H1 (cell line): ENCODE data around the gene ANO2. TPM values are rescaled to one million over a fixed set of nuclear protein-coding genes. Genes with fewer than 3 reads are reported as not detected.

ENCODE experiments used
- CTCF ChIA-PET: fragments of 300-600 bp; sonication (Branson Sonifier 250); formaldehyde crosslinking; loops from one replicate; lab custom pipeline; 2021; ENCODE audit not compliant: partially characterized antibody; lab: Charles Lee
- POLR2A ChIA-PET: fragments of 300-600 bp; sonication (Branson Sonifier 250); formaldehyde crosslinking; loops from one replicate; lab custom pipeline; 2021; ENCODE audit warnings: inconsistent platforms; ENCODE audit not compliant: partially characterized antibody; lab: Charles Lee
- DNase-seq, 2 experiments: peaks; one replicate each; pipeline versions ENCODE4 v3.0.0 to v3.0.0-alpha.2; 2010 to 2022; ENCODE audit warnings: low spot score in 2 of 2, low read depth in 1 of 2, mixed read lengths in 1 of 2
- FAIRE-seq: peaks from 2 replicates; lab custom pipeline; 2011; peaks lifted over from hg19 to GRCh38; lab: Jason Lieb, UNC
- H2AFZ ChIP-seq: 2 replicates; pipeline ENCODE4 v1.8.1; 2012; ENCODE audit warnings: low read length, inconsistent platforms
- H2AK5ac ChIP-seq: 2 replicates; pipeline ENCODE4 v1.6.1; 2013; ENCODE audit warnings: low read depth, low read length
- H2BK120ac ChIP-seq: replicated peaks from 2 replicates; pipeline ENCODE3; 2013; ENCODE audit warnings: low read depth, low read length, inconsistent platforms
- H2BK12ac ChIP-seq: 2 replicates; pipeline ENCODE4 v1.6.1; 2013; ENCODE audit warnings: low read depth, low read length
- H2BK15ac ChIP-seq: 2 replicates; pipeline ENCODE4 v1.6.1; 2013; ENCODE audit warnings: low read length
- H2BK20ac ChIP-seq: 2 replicates; pipeline ENCODE4 v1.6.1; 2013; ENCODE audit warnings: low read length
- H2BK5ac ChIP-seq: 2 replicates; pipeline ENCODE4 v1.6.1; 2013; ENCODE audit warnings: low read depth, low read length
- H3K14ac ChIP-seq: 2 replicates; pipeline ENCODE4 v1.6.1; 2013; ENCODE audit warnings: inconsistent platforms; ENCODE audit not compliant: insufficient read length
- H3K18ac ChIP-seq: 2 replicates; pipeline ENCODE4 v1.6.1; 2013; ENCODE audit warnings: low read length; ENCODE audit errors: extremely low read depth
- H3K23ac ChIP-seq: 2 replicates; pipeline ENCODE4 v1.6.1; 2013; ENCODE audit warnings: inconsistent platforms; ENCODE audit not compliant: insufficient read length
- H3K23me2 ChIP-seq: 2 replicates; pipeline ENCODE4 v1.6.1; 2013; ENCODE audit warnings: low read depth, low read length
- H3K27ac ChIP-seq: 2 replicates; pipeline ENCODE4 v1.6.1; 2011; ENCODE audit warnings: low read depth, low read length, inconsistent platforms
- H3K27me3 ChIP-seq, 4 experiments: replicated peaks in 1 of 4; 1 replicate in 1 of 4; 2 replicates in 3 of 4; pipeline versions ENCODE4 v1.6.1 to v1.8.1; 2011 to 2013; ENCODE audit warnings: low read length in 3 of 4, mild to moderate bottlenecking in 3 of 4, inconsistent platforms in 2 of 4, mixed read lengths in 2 of 4, moderate library complexity in 1 of 4; ENCODE audit not compliant: control insufficient read depth in 3 of 4, insufficient read depth in 3 of 4; ENCODE audit errors: extremely low read depth in 1 of 4
- H3K36me3 ChIP-seq, 4 experiments: 2 replicates each; pipeline versions ENCODE4 v1.6.1 to v1.8.1; 2011 to 2013; ENCODE audit warnings: mild to moderate bottlenecking in 4 of 4, low read length in 3 of 4, moderate library complexity in 2 of 4, control low read depth in 1 of 4, inconsistent platforms in 1 of 4; ENCODE audit not compliant: insufficient read depth in 4 of 4, control insufficient read depth in 2 of 4
- H3K4ac ChIP-seq: replicated peaks from 2 replicates; pipeline ENCODE3; 2013; ENCODE audit warnings: low read length, low read depth, mixed read lengths, inconsistent platforms; ENCODE audit not compliant: insufficient read length
- H3K4me1 ChIP-seq, 4 experiments: replicated peaks in 1 of 4; 1 replicate in 1 of 4; 2 replicates in 3 of 4; pipeline versions ENCODE4 v1.6.1 to v1.8.1; 2011 to 2013; ENCODE audit warnings: low read length in 3 of 4, inconsistent platforms in 2 of 4, mixed read lengths in 1 of 4; ENCODE audit not compliant: insufficient read depth in 4 of 4, control insufficient read depth in 3 of 4
- H3K4me2 ChIP-seq, 2 experiments: 2 replicates each; pipeline versions ENCODE4 v1.6.1 to v1.8.1; 2011 to 2013; ENCODE audit warnings: low read depth in 2 of 2, low read length in 2 of 2, control low read depth in 1 of 2, inconsistent platforms in 1 of 2, mild to moderate bottlenecking in 1 of 2; ENCODE audit not compliant: insufficient read depth in 1 of 2
- H3K4me3 ChIP-seq, 4 experiments: fragments of 200-600, 300-600 bp in 1 of 4; sonication (generic), shearing (Covaris generic), sonication (Bioruptor Twin) in 1 of 4; 2 replicates each; pipeline versions ENCODE4 v1.5.1 to v1.8.1; 2011 to 2016; ENCODE audit warnings: low read length in 4 of 4, low read depth in 3 of 4, control low read depth in 2 of 4, inconsistent platforms in 2 of 4, mild to moderate bottlenecking in 2 of 4, mixed read lengths in 1 of 4, moderate library complexity in 1 of 4; ENCODE audit not compliant: insufficient read depth in 2 of 4; ENCODE audit errors: extremely low read depth in 1 of 4
- H3K56ac ChIP-seq: replicated peaks from 2 replicates; pipeline ENCODE3; 2013; ENCODE audit warnings: low read depth, mild to moderate bottlenecking, mixed read lengths, low read length, inconsistent platforms; ENCODE audit not compliant: insufficient read length
- H3K79me1 ChIP-seq: 2 replicates; pipeline ENCODE4 v1.6.1; 2013; ENCODE audit warnings: low read depth, low read length, control low read depth
- H3K79me2 ChIP-seq, 2 experiments: 2 replicates each; pipeline versions ENCODE4 v1.6.1 to v1.8.1; 2012 to 2013; ENCODE audit warnings: low read length in 2 of 2, mild to moderate bottlenecking in 2 of 2, inconsistent platforms in 1 of 2; ENCODE audit not compliant: insufficient read depth in 2 of 2, control insufficient read depth in 1 of 2
- H3K9ac ChIP-seq, 4 experiments: replicated peaks in 1 of 4; 1 replicate in 1 of 4; 2 replicates in 3 of 4; pipeline versions ENCODE4 v1.6.1 to v1.8.1; 2011 to 2013; ENCODE audit warnings: low read depth in 3 of 4, low read length in 3 of 4, control low read depth in 2 of 4, mild to moderate bottlenecking in 2 of 4, moderate library complexity in 2 of 4, inconsistent platforms in 1 of 4; ENCODE audit errors: extremely low read depth in 1 of 4
- H3K9me3 ChIP-seq, 2 experiments: 2 replicates each; pipeline versions ENCODE4 v1.6.1 to v1.8.1; 2012 to 2013; ENCODE audit warnings: mild to moderate bottlenecking in 2 of 2, moderate library complexity in 2 of 2, control low read depth in 1 of 2, inconsistent platforms in 1 of 2, low read depth in 1 of 2, low read length in 1 of 2, mixed read lengths in 1 of 2; ENCODE audit not compliant: insufficient read depth in 2 of 2
- H4K20me1 ChIP-seq, 2 experiments: replicated peaks in 1 of 2; 2 replicates each; pipeline versions ENCODE3 to v1.8.1; 2011 to 2013; ENCODE audit warnings: inconsistent platforms in 2 of 2, low read length in 2 of 2, mild to moderate bottlenecking in 1 of 2; ENCODE audit not compliant: insufficient read depth in 2 of 2, control insufficient read depth in 1 of 2
- H4K5ac ChIP-seq: 2 replicates; pipeline ENCODE4 v1.6.1; 2013; ENCODE audit warnings: low read length, low read depth, mixed read lengths, inconsistent platforms; ENCODE audit not compliant: insufficient read length
- H4K8ac ChIP-seq: 2 replicates; pipeline ENCODE4 v1.8.0; 2013; ENCODE audit warnings: mild to moderate bottlenecking, moderate library complexity, low read length, inconsistent platforms; ENCODE audit not compliant: insufficient read depth; ENCODE audit errors: extremely low read depth
- H4K91ac ChIP-seq: replicated peaks from 2 replicates; pipeline ENCODE3; 2013; ENCODE audit warnings: low read length, mixed read lengths, inconsistent platforms; ENCODE audit not compliant: insufficient read length
- CBX5 ChIP-seq: fragments of 300-800, 300-1000 bp; sonication (generic); IDR thresholded peaks from 2 replicates; pipeline ENCODE4 v1.7.1; 2016; ENCODE audit warnings: antibody characterized with exemption, low read length, low read depth
- CEBPB ChIP-seq: IDR thresholded peaks from 2 replicates; pipeline ENCODE4 v1.6.1; 2012; ENCODE audit warnings: low read depth, low read length
- CTBP2 ChIP-seq: IDR thresholded peaks from 2 replicates; pipeline ENCODE4 v1.7.0; 2011; ENCODE audit warnings: borderline replicate concordance, mild to moderate bottlenecking, moderate library complexity, mixed read lengths, low read length; ENCODE audit not compliant: insufficient read depth, insufficient read length
- EP300 ChIP-seq, 2 experiments: IDR thresholded peaks; 1 replicate in 1 of 2; 2 replicates in 1 of 2; pipeline ENCODE4 v1.6.1; 2011 to 2012; ENCODE audit warnings: low read depth in 2 of 2, low read length in 2 of 2, mild to moderate bottlenecking in 2 of 2, borderline replicate concordance in 1 of 2, inconsistent platforms in 1 of 2, moderate library complexity in 1 of 2
- FOSL1 ChIP-seq: IDR thresholded peaks from 2 replicates; pipeline ENCODE4 v1.6.1; 2011; ENCODE audit warnings: mild to moderate bottlenecking, low read depth, low read length, moderate library complexity; ENCODE audit not compliant: insufficient read depth
- JUN ChIP-seq: IDR thresholded peaks from 2 replicates; pipeline ENCODE4 v1.6.1; 2011; ENCODE audit warnings: low read depth, mild to moderate bottlenecking, improper control_type of control experiment, low read length
- JUND ChIP-seq: IDR thresholded peaks from 2 replicates; pipeline ENCODE4 v1.6.1; 2011; ENCODE audit warnings: mild to moderate bottlenecking, improper control_type of control experiment, low read length
- KDM5A ChIP-seq: fragments of 200-600 bp; IDR thresholded peaks from 2 replicates; pipeline ENCODE4 v1.7.1; 2012; ENCODE audit warnings: mild to moderate bottlenecking, low read length, inconsistent platforms, mixed read lengths
- POU5F1 ChIP-seq: IDR thresholded peaks from 2 replicates; pipeline ENCODE4 v1.6.1; 2011; ENCODE audit warnings: low read depth, mild to moderate bottlenecking, low read length, moderate library complexity
- SIRT6 ChIP-seq: IDR thresholded peaks from one replicate; pipeline ENCODE4 v1.7.1; 2012; ENCODE audit warnings: low read length, inconsistent platforms
- SP2 ChIP-seq: IDR thresholded peaks from 2 replicates; pipeline ENCODE4 v1.6.1; 2012; ENCODE audit warnings: mild to moderate bottlenecking, low read length, inconsistent platforms
- SP4 ChIP-seq: IDR thresholded peaks from 2 replicates; pipeline ENCODE4 v1.6.1; 2012; ENCODE audit warnings: low read length, inconsistent platforms
- SUZ12 ChIP-seq: fragments of 200-600 bp; sonication (generic); IDR thresholded peaks from 2 replicates; pipeline ENCODE4 v1.6.1; 2012; ENCODE audit warnings: mild to moderate bottlenecking, inconsistent platforms, low read length, moderate library complexity, mixed read lengths
- TBP ChIP-seq: IDR thresholded peaks from 2 replicates; pipeline ENCODE4 v1.6.1; 2011; ENCODE audit warnings: low read depth, low read length, improper control_type of control experiment
- YY1 ChIP-seq: IDR thresholded peaks from 2 replicates; pipeline ENCODE4 v1.6.1; 2011; ENCODE audit warnings: low read depth, mild to moderate bottlenecking, low read length
- WGBS, 2 experiments: shearing (Covaris generic) in 1 of 2; methylation state at CpG; one replicate each; pipeline versions ENCODE4 v1.1.6 to v1.1.7; 2013 to 2015; ENCODE audit warnings: low lambda C conversion rate in 2 of 2, mixed read lengths in 2 of 2, inconsistent platforms in 1 of 2, low coverage in 1 of 2, missing lambda C conversion rate in 1 of 2; ENCODE audit not compliant: insufficient replicate concordance in 2 of 2, insufficient coverage in 1 of 2, insufficient read length in 1 of 2; ENCODE audit errors: extremely low coverage in 1 of 2, missing lambda C conversion rate in 1 of 2; 5-methylcytosine and 5-hydroxymethylcytosine counted together
- polyA plus RNA-seq, 7 experiments: library from polyadenylated mRNA; depleted of rRNA in 3 of 7; stranded (reverse) in 5 of 7; unstranded in 2 of 7; fragments of >200 nt in 5 of 7; fragments of 200-250 nt in 2 of 7; gene quantifications; 1 replicate in 5 of 7; 2 replicates in 1 of 7; 4 replicates in 1 of 7; pipeline versions ENCODE4 v1.2.1 to v1.2.3, GENCODE V29; 2011 to 2013; ENCODE audit warnings: missing spikeins in 2 of 7, mixed read lengths in 2 of 7
- total RNA-seq: library from RNA; stranded (reverse); fragmentation: NEBNext Ultra II Directional; extraction: Animal tissue kit (Norgen Biotek cat#: 25700); gene quantifications from 2 replicates; pipeline ENCODE4 v1.2.1, GENCODE V29; 2021

The ANO2 gene
- total and polyA plus RNA-seq, 2 of the 8 experiments (the other 6 are each of a cell fraction or from before 2014, with no cell fraction given): 1.9 to 5.5 TPM

- no peak overlapping the region for H4K8ac ChIP-seq
- H3K4me1 ChIP-seq: peaks cover 0 to 8% (median 3%) of the 10 kb centered on the region in 4 experiments; a peak in 5 of 7 replicates
- H3K23ac ChIP-seq: no peak overlapping the region
- no peak overlapping the region for H3K4ac ChIP-seq
- WGBS, 2 experiments: 80% methylated on average over 4 of the region's 4 CpGs; no CpG with 5 or more reads in 1 of the 2 experiments
- H4K20me1 ChIP-seq: no peaks in the 10 kb centered on the region
- H3K27me3 ChIP-seq: no peaks in the 10 kb centered on the region
- H2BK15ac ChIP-seq: no peak overlapping the region
- no peaks in the 10 kb centered on the region for H3K36me3 ChIP-seq
- H3K79me1 ChIP-seq: no peaks in the 10 kb centered on the region
- no peak overlapping the region for H2AFZ ChIP-seq
- POLR2A ChIA-PET: no interaction called here
- H2BK5ac ChIP-seq: no peak overlapping the region
- H3K4me3 ChIP-seq: no peak overlapping the region
- H3K4me2 ChIP-seq: no peak overlapping the region
- DNase-seq (no peak), FAIRE-seq (no peak)
- H4K91ac ChIP-seq: no peak overlapping the region
- no peaks in the 10 kb centered on the region for H3K79me2 ChIP-seq
- no peak overlapping the region for H4K5ac ChIP-seq
- H2BK20ac ChIP-seq: no peak overlapping the region
- no peak overlapping the region for H3K27ac ChIP-seq
- no peak overlapping the region for H3K14ac ChIP-seq
- H3K23me2 ChIP-seq: no peaks in the 10 kb centered on the region
- no peak overlapping the region for H3K56ac ChIP-seq
- no peak overlapping the region for H2AK5ac ChIP-seq
- no peaks in the 10 kb centered on the region for H3K9me3 ChIP-seq
- H2BK12ac ChIP-seq: no peak overlapping the region
- H2BK120ac ChIP-seq: no peak overlapping the region
- CTCF ChIA-PET: interaction anchor here (1.3 to 3.4 kb wide), 6 partner anchors 9 to 135 kb away, joined by 3 to 18 read pairs (median 5); no protein-coding TSS in a partner anchor
- H3K9ac ChIP-seq: no peak overlapping the region
- no peak overlapping the region for H3K18ac ChIP-seq
- TF ChIP-seq POU5F1: no peak
- TF ChIP-seq EP300 (IDR thresholded peaks at IDR 0.05; ENCODE audit: borderline replicate concordance in 1 of 2, low read depth in 2 of 2, low read length in 2 of 2): no peak
- no peak for TF ChIP-seq SIRT6
- no peak for TF ChIP-seq JUND
- no peak for TF ChIP-seq FOSL1
- no peak for TF ChIP-seq SUZ12
- no peak for TF ChIP-seq CTBP2
- TF ChIP-seq TBP: no peak
- no peak for TF ChIP-seq JUN
- TF ChIP-seq CBX5: no peak
- TF ChIP-seq SP4: no peak
- TF ChIP-seq SP2: no peak
- no peak for TF ChIP-seq KDM5A
- no peak for TF ChIP-seq YY1
- no peak for TF ChIP-seq CEBPB
Measured at GRCh38 chr12:5513406-5513805, 431.7 kb downstream of the ANO2 start.
